Loucy (cell line): Measurements from ENCODE around the gene MYO7B.

Source experiments
- CTCF ChIP-seq: fragments of 200-600 bp; sonication (generic); conservative IDR thresholded peaks from 2 replicates; pipeline ENCODE4 v1.5.1; 2014; ENCODE audit warnings: mild to moderate bottlenecking, antibody characterized with exemption, low read length
- EZH2phosphoT487 ChIP-seq: fragments of 200-600 bp; IDR thresholded peaks from 2 replicates; pipeline ENCODE4 v1.6.1; 2018; ENCODE audit warnings: antibody characterized with exemption, mild to moderate bottlenecking, moderate library complexity, borderline replicate concordance

- TF ChIP-seq CTCF (no peak), EZH2phosphoT487 (no peak)
Measured at GRCh38 chr2:127574656-127575055, 39.2 kb downstream of the MYO7B start.
